HG02970 (cell line): Measurements from ENCODE around the gene CSMD2.

Source experiments
- ATAC-seq: cut with Tn5 transposase; IDR thresholded peaks from one replicate; pipeline ENCODE4 v1.9.1; 2021; ENCODE audit warnings: mild to moderate bottlenecking, moderate library complexity, moderate number of reproducible peaks; ENCODE audit not compliant: unreplicated experiment, low FRiP score

Gene CSMD2

DNA sequence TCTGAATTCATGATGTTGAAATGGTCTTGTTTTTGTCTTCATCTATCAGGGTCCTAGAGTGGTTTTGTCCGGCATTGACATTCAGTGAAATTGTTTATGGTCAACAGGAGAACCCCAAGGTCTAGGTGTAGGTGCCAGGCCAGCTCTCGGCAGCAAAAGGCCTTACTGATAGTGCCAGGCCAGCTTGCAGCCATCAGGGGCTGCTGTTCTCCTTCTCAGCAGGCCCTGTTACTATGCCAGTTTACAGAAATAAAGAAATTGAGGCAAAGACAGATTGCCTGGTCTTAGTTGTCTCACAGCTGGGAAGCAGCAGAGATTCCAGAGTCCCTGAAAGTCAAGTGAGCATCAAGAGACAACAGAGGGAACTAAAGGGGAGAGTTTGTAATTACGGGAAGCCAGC is 289.2 kb downstream of the CSMD2 start:
- ATAC-seq, result no peak

DNA sequence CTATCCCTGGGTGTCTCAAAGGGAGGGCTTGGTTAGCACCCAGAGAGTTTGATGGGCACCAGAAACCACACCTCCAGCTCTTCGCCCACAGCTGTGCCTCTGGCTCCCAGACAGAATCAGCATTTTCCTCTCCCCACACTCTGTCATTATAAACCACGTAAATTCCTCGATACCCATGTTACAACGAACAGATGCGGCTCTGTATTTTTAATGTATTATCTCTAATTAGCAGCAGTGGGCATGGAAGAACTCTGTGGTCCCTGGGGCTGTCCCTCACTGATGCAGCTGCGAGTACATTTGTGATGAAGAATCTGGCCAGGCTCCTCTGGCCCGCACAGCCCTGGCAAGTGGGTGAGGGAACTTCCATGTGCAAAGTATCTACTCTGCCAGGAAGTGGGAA is 290.4 kb downstream of the CSMD2 start:
- no peak for ATAC-seq

DNA sequence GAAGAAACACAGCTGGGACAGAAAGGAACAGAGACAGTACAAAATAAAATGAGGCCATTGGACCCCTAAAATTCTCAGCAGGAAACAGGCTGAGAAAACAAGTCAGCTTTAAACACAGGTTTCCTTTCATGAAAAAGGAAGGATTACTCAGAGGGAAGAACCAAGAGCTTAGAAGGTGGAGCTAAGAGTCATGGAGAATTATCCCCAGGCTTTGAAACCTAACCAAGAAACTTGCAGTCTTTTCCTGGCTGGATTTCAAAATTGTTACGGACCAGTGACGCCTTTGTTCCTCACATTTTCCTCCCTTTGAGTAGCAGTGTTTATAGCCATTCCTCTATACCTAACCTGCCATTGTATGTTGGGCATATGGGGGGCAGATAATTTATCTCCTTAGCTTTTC is 292.3 kb downstream of the CSMD2 start:
- ATAC-seq, result no peak

DNA sequence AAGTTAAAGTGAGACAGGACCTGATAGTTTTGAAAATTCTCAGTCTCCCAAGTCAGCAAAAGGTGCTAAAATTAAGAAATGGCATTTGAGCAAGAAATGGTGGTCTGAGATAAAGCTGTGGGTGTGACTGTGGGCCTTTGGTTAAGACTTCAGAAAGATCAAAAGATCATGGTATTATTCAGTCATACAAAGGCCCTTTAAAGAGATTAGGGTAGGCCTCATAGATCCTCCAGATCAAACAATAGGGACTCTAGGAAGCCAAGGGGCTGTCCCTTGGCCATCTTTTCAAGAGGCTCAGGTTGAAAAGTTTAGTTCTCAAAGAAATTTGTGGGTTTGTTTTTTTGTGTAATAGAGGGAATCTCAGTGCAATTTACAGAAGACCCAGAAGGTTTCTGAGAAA is 292.8 kb downstream of the CSMD2 start:
- ATAC-seq, result no peak

DNA sequence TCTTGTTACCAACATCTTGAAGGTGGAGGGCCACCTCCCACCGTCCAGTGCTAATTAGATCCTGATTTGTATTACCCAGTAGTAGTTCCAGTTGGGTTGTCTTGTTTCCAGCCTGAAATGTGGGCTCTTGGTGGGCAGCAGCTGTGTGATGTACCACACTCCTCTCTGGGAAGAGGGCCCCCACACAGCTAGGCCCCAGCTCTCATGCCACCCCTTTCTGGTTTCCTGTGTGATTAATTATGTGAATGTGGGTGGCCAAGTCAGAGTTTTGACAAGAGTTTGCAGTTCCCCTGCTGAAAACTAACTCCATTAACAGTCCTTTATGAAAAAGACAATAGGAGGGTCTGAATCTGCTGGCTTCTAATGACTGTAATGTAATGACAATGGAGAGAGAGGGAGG is 297.3 kb downstream of the CSMD2 start:
- no peak for ATAC-seq

DNA sequence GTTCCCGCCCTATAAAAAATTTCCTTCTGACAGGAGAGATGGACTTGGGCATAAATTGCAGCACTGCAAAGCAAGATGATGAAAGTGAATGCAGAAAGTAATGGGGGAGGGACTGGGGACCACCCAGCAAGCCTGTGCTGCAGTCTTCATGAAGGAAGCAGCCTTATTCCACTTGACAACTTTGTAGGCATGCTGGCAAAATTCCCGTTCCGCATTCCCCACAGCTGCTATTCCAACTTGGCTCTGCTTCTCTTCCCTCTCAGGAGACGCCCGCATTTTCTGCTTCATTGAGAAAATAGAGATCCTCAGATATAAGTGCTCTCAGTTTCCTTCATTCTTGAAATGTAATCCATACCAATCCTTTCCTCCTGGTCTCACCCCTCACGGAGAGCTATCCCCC is 298.7 kb downstream of the CSMD2 start:
- ATAC-seq, result no peak

DNA sequence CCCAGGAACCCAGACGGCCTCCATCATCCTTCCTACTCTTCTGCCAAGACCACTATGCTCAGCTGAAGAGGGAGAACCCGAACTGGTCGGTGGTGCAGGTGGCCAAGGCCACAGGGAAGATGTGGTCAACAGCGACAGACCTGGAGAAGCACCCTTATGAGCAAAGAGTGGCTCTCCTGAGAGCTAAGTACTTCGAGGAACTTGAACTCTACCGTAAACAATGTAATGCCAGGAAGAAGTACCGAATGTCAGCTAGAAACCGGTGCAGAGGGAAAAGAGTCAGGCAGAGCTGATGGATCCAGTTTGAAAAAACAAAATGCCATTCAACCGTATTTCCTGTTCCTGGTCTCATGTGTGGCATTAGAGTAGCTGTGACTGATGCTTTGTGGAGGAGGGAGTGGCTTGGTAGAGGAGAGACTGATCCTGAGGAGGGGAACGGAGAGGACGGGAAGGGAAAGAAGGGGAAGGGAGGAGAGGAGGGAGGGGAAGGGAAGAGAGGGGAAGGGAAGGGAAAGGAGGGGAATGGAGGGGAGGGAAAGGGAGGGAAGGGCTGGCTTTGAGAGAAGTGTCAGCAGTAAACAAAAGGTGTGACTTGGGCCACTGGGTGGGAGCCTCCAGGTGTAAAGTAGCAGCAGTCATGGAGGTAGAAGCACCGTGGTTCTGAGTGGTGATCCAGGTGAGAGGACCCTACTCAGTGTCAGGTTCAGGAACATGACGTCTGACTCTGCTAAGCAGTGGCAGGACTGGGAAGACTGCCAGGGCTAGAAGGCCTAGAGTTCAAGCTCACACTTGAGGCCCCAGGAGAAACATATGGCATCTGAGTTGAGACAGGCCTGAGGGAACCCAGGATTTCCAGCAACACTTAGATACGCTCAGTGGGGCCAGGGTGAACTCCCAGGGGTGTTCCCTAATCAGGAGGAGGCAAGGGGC is 300.3 kb downstream of the CSMD2 start:
- no peak for ATAC-seq

DNA sequence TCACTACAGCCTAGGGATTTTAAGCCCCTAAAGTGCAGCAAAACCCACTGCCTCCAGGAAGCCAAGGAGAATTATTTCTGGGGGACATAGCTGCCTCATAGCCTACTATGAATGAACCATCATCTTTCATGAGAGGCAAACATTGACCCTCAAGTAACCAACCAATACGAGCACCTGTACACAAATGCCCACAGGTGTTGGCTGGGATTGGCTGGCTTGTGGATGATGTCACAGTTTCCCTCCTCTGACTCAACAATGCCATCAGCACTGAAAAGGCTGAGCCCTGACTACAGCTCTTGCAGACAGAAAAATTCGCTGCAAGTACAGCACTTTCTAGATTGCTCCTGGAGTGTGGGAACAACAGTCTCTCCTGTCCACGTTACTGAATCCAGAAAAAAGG is 301.3 kb downstream of the CSMD2 start, which contains the start of gene HMGB4:
HMGB4 (plus strand) TSS at position 301 of the 400 bp plus-strand sequence. CDS start 113 bp downstream, outside the sequence.
- no peak for ATAC-seq

DNA sequence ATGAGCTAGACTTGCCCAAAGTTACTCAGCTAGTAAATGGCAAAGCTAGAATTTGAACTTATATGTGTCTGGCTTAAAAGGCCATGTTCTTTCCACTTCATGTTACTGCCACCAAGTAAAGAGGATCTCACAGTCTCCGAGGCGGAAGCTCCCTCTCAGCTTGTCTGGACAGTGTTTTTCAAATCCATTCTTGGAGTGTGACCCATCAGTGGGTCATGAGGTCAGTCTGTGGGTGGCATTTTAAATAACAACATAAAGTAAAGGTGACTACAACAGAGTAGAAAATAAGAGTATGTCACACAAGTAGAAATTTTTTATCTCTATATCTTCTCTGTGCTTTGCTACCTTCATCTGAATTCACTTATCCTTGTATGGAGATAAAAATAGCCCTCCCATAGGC is 304.4 kb downstream of the CSMD2 start:
- ATAC-seq, result no peak

DNA sequence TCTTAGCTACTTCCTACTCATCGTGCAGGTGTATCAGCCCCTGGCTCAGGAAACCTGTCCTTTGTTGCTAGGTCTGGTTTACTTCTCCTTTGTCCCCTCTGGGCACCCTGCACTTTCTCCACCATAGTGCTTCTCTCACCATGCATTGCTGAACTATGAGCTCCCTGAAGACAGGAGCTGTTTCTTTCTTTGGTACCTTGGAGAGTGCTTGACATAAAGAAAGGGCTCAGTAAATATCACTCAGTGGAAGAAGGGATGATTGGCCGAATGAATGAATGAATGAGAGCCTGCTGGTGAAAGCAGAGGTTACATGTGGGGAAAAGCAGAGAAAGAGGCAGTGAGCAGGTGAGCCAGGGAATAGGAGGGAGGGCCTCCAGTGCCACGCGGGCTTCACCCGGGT is 310.9 kb downstream of the CSMD2 start:
- no peak for ATAC-seq

DNA sequence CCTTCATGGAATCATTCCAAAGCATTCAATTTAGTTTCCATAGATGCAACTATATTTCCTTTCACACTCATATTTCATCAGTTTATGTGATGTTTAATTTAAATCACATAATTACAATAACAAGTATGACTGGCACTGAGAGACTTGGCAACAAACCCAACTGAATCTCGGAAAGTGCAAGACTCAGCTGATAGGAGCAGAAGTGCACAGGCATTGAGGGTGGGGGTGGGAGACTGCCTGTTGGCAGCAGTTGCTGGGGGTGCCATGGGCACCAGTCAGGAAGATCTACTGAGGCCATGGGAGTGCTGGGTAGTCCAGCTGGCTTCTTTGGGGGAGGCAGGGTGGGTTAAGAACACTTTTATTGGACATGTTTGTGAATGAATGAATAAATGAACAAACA is 311.6 kb downstream of the CSMD2 start:
- no peak for ATAC-seq

DNA sequence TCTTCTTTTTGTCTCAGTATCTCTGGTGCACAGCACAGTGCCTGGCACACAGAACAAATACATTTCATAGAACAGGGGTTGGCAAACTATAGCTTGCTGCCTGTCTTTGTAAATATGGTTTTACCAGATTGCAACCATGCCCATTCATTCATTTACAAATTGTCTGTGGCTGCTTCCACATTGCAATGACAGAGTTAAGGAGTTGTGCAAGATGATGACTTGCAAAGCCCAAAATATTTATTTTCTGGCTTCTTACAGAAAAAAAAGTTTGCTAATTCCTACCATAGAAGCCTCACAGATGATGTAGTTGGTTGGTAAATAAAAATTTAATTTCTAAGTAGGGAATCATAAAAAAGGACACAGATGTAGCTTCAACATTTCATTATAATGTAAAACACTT is 312.3 kb downstream of the CSMD2 start:
- no peak for ATAC-seq

DNA sequence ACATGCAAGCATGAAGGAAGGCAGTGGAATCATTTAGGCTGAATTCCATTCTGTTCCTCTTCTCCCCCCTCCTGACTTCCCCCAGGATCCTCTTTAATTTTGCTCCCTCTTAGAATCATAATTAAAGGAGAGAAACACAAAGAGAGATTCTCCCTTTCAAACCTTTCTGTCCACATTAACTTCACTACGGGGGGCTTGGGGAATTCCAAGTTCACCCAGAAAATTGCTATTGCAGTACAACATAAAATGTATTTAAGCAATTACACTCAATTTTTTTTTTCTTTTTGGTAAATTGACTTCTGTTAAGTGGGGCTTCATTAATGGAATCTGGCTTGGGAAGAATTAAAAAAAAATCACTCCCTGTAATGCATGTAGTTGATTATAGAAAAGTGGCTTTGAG is 314.5 kb downstream of the CSMD2 start:
- no peak for ATAC-seq

DNA sequence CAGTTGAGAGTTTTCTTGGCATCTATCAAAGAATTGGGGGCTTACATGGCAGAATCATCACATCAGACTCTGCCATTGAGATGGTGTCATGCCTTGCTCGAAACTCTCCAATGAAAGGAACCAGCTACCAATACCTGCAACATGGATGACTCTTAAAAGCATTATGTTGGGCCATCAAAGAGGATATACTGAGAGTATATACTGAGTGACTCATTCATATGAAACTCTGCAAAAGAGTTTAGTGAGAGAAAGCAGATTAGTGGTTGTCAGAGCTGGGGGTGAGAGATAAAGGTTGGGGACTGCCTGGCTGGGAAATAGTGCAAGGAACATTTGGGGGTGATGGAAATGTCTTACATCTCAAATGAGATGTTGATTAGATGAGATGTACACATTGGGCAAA is 315.8 kb downstream of the CSMD2 start:
- no peak for ATAC-seq

DNA sequence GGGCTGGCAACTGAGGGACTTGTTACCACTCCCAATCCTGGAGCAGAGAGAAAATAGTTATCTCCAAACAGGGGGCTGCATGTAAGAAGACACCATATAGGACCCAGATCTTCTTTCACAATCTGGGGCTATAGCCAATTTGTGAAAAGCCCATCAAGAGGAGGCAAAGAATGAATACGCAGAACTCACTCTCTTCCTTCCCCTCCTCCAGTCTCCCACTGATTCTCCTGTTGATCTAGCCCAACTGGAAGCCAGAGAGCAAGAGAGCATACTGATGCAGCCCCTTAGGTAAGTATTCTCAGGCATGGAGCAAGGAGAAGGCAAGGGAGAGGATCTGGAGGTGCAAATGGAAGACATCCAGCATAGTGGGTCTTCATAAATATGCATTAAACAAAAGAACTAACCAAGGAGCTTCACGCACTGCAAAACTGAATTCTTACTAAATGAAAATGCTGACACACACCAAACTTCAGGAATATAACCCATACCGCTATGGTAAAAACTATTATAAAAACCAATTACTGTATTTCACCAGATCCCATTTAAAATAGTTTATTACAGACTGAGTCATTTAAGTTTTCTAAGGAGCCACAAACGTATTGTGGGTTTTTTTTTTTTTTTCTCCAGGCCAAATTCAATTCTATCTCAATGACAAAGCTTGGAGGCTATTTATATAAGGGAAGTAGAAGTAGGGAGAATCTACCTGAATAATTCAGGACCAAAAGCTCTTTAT is 316.7 kb downstream of the CSMD2 start:
- ATAC-seq, result no peak

DNA sequence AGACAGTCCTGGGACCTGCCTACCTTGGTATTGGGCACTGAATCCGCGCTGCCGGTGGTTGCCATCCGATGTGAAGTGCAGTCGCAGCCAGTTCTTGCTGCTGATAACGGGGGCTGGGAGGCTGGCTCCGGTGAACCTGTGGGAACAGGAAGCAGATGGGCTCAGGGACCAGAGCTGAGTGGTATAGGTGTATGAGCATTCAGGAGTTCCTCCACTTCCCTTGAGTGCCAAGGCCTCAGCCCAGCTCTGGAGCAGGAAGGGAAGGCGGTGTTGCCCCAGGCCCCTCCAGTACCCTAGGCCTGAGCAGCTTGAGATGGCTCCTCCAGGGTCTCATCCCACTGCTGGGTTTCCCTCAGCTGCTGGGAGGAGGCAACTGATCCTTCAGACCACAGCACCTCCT is 318.2 kb downstream of the CSMD2 start:
- ATAC-seq, result no peak

DNA sequence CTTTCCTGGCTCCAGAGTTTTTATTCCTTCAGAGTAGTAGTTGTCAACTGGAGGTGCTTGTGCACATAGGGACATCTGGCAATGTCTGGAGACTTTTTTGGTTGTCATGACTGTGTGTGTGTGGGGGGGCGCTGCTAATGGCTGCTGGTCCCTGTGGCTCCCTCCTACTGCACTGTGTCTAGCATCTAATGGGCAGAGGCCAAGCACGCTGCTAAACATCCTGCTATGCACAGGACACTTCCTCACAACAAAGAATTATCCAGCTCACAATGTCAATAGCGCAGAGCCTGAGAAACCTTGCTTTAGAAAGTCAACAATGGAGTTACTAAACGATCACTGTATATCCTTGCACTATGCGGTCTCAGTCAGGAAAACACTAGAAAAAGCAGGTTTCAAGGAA is 320.9 kb downstream of the CSMD2 start:
- no peak for ATAC-seq

DNA sequence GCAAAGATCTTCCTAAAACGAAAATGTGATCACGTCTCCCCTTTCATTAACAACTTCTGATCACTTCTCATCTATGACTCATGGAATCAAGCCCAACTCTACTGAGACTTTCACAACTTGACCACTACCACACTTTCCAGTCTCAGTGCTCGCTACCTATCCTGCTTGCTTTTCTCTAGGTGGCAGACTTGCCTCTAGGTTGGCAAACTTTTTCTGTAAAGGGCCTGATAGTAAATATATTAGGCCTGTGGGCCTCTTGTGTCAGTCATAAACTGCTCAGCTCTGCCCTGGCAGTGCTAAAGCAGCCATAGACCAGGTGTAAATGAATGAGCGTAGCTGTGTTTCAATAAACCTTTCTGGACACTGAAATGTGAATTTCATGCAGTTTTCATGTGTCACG is 322.7 kb downstream of the CSMD2 start:
- no peak for ATAC-seq

DNA sequence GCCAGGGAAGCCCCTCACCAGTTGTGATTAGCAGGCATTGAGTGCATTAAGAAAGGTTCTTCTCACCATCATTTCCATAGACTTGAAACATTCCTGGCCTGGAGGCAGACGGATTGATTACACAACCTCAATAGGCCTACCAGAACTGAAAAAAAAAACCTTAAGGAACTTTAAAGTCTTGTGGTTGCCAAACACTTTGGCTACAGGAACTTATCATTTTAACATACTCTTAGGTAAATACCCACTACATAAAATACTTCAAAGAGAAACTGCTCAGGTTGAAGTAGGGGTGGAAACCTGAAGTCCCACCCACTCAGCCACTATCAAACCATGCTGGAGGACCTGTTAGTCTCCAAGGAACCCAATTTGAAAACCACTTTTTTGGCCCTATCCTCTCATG is 323.5 kb downstream of the CSMD2 start:
- ATAC-seq, result no peak

DNA sequence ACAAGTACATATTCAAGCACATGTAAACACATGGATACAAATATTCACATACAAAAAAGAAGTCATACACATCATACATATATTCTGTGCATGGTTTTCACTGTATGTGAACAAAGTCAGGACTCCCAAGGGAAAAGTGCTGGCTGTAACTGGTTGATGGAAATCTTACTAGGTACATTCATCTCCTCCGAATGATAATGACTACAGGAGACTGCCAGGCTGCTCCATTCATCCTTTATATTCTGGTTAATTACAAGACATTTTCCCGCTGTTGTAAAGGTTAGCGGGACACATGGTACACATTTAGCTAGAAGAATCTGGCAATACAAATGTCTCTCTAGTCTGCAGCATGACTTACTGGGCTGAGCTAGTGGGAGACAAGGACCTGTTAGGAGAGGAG is 327.4 kb downstream of the CSMD2 start:
- ATAC-seq, result no peak

DNA sequence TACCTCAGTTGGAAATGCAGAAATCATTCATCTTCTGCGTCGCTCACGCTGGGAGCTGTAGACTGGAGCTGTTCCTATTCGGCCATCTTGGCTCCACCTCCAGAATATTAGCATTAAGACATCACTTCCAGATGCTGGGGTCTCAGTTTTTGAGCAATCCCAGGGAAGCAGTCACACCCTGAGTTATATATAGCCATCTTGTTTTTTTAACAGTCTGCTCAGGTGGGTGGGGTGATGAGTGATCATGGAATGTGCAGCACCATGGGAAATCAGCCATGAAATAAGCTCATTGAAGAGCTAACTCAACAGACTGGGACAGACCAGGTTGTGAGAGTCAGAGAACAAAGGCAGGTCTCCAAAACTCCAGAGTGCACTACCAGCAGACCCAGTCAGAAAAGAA is 328.1 kb downstream of the CSMD2 start:
- ATAC-seq, result no peak

DNA sequence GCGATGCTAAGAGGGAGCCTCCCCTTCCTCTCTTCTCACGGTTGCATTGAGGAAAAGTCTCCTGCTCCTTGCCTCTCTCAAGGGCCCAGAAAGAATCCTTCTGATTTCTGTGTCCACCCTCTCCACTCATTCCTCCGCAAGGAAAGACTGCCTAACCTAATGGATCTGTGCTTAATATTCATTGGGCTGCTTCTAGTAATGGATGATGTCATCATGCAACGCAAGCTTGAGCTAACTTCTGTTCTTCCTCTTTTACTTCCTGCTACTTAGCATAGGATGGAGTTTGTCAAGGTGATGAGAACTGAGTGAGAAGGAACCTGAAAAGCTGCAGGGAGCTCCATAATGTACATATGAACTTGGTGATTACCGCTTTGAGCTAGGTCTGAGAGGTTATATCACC is 336.4 kb downstream of the CSMD2 start:
- no peak for ATAC-seq
